SH-SY5Y (cell line): ENCODE data around the gene ACTA2.

Source experiments
- GATA2 ChIP-seq: IDR thresholded peaks from 2 replicates; pipeline ENCODE4 v1.6.1; 2011; ENCODE audit warnings: mild to moderate bottlenecking, low read depth, low read length
- GATA3 ChIP-seq: IDR thresholded peaks from 2 replicates; pipeline ENCODE4 v1.6.1; 2011; ENCODE audit warnings: low read depth, mild to moderate bottlenecking, low read length, moderate library complexity

DNA sequence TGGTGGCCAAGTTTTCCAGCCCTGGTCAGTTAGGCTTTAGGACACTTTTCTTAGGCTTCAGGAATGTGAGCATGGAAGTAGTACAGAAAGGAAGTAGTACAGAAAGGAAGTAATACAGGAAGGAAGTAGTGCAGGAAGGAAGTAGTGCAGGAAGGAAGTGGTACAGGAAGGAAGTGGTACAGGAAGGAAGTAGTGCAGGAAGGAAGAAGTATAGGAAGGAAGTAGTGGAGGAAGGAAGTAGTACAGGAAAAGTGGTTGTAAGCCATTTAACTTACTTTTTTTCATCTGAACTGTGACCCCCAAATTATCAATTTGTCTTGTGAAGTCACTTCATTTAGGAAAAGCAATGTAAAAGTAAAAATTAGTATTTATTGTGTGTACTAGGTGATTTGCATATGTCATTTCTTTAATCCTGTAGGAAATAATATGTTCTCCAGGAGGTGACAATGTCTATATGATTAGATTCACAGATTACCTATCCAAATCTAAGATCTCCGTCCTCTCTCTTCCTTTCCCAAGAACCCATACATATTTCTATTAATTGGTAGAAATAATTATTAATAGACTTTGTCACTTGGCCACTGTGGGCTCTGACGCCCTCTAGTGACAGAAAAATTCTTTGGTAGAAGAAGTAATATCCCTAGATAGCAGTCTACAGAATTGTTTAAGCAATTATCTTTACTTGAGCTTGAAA, 34.1 kb upstream of the ACTA2 start:
- no peak for TF ChIP-seq GATA2
- no peak for TF ChIP-seq GATA3
